AG10803 (cell line): Measurements from ENCODE around the gene BRD4.
"Not testable (repeated sequence)": the region's sequence is repeated elsewhere in the genome, so short reads cannot be mapped to it uniquely, and the experiment has no call there.

Experiments
- DNase-seq: peaks from one replicate; pipeline ENCODE4 v3.0.0; 2010; ENCODE audit warnings: low read depth
- H3K4me3 ChIP-seq: 2 replicates; pipeline ENCODE4 v1.5.1; 2011; ENCODE audit warnings: mild to moderate bottlenecking, low read length, control low read depth
- TF ChIP-seq, protein P1 (sequence below): conservative IDR thresholded peaks from 2 replicates; pipeline ENCODE4 v1.5.1; 2011; ENCODE audit warnings: mild to moderate bottlenecking, low read length, control low read depth, inconsistent platforms

Gene BRD4

DNA sequence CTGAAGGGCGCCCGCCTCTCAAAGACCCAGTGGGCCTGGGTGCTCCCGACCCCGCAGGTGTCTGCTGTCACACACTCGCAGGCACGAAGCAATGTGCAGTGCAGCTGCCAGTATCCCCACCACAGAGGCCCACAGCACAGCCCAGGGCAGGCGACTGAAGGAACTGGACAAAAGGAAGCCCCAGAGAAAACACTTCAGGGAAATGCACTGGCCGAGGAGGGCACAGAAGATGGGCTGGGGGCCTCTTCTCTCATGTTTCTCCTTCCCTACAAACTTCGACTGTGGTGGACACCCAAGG is 37.2 kb upstream of the BRD4 start:
- no peak for DNase-seq
- no peak overlapping the region for H3K4me3 ChIP-seq
- TF ChIP-seq, protein P1, sequence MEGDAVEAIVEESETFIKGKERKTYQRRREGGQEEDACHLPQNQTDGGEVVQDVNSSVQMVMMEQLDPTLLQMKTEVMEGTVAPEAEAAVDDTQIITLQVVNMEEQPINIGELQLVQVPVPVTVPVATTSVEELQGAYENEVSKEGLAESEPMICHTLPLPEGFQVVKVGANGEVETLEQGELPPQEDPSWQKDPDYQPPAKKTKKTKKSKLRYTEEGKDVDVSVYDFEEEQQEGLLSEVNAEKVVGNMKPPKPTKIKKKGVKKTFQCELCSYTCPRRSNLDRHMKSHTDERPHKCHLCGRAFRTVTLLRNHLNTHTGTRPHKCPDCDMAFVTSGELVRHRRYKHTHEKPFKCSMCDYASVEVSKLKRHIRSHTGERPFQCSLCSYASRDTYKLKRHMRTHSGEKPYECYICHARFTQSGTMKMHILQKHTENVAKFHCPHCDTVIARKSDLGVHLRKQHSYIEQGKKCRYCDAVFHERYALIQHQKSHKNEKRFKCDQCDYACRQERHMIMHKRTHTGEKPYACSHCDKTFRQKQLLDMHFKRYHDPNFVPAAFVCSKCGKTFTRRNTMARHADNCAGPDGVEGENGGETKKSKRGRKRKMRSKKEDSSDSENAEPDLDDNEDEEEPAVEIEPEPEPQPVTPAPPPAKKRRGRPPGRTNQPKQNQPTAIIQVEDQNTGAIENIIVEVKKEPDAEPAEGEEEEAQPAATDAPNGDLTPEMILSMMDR: no peak

DNA sequence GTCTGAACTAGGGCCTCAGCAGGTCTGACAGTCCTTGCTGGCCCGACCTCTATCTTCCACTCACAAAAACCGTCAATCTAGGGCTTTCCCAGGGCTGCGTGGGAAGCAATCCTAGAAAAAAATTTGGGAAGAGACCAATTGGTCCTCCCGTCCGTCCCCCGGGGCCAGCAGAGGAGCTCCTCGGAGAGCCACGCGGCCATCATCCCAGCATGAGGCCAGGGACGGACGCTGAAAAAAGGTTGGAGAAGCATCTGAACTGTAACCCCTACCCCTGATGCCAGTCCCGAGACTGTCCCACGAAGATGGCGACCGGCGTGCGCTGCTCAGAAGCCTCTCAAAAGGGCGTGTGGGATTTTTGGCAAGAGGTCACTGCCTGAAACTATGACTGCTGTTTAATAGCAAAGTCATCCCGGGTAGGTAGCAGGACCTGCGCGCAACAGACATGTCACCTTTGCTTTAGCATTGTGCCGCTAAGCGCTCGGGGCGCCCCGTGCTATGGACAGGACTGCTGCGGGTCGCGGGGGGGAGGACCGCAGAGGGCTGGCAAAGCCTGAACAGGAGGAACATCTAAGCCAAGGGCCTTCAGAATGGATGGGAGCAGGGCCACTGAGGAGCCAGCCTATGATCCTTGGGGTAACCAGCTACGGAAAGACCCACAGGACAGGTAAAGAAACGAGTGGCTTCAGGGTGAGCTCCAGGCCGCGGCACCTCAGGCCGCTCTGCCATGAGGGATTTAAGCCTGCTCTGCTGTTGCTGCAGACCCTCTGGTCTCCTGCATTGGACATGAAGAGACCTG is 36.7 kb upstream of the BRD4 start:
- no peak for DNase-seq
- no peak overlapping the region for H3K4me3 ChIP-seq
- TF ChIP-seq, protein P1: no peak

DNA sequence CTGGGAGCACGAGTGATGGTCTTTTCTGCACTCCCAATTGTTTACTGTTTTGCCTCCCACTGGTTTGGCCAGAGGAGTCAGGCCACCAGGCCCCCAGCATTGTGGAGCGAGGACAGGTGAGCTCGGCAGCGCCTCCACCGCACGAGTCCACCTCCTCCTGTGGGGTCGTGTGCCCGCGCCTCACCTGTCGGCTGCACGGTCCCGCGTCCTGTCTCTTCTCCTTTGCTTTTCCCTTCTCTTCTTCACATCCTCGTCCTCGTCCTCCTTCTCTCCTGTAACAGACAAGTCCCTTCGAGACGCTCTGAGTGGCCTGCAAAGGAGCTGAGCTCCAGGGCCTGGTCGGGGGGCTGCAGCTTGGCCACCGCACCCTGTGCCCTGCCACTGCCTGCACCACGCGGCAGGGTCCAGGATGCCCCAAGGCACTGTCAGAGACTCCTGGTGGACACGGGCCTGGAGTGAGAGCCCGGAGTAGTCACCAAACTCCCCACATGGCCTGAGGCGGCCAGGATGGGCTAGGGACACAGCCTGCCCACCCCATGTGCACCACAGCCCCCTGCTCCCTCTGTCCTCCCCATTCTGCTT is 35.8 kb upstream of the BRD4 start:
- DNase-seq: no peak
- TF ChIP-seq, protein P1: no peak
- H3K4me3 ChIP-seq: no peak overlapping the region

DNA sequence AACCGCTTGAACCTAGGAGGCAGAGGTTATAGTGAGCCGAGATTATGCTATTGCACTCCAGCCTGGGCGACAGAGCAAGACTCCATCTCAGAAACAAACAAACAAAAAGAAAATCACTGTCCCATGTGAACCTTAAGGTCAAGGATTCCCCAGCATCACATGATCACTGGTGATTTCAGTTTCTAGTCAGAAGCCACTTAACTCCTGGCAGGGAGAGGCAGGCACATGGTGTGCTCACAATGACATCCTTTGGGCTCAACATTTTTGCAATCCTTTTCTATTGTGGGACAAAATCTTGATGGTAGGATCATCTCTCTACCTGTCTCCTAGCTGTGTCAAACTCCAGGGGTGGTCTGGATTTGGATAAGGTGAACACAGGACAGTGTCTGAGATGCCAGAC is 35.1 kb upstream of the BRD4 start:
- H3K4me3 ChIP-seq: no peak overlapping the region
- TF ChIP-seq, protein P1: no peak
- DNase-seq: no peak

DNA sequence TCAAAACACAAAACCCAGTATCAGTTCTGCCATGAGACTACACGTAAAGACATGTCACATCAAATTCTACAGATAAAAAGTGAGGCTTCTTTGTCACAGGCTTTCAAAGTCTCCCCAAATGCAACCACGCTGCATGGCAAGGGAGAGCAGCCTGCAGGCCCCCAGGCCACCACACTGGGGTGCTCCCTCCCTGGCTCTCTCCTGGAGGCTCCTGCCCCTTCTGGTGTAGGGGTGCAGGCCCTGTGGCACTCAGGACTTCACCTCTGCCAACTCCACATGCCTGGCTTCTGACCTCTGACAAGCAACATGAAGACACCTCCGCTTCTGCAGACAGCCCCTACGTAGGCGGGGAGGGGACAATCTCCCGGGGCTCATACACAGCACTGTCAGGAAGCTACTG is 32.9 kb upstream of the BRD4 start:
- no peak for DNase-seq

DNA sequence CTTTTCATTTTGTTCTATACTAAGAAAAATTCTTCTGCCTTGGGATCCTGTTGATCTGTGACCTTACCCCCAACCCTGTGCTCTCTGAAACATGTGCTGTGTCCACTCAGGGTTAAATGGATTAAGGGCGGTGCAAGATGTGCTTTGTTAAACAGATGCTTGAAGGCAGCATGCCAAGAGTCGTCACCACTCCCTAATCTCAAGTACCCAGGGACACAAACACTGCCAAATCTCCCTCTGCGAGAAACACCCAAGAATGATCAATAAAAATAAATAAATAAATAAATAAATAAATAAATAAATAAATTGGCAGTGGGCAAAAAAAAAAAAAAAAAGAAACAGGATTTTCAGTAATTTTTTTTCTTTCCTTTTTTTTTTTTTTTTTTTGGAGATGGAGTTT is 31.5 kb upstream of the BRD4 start:
- peak; percentile 34 for DNase-seq
- H3K4me3 ChIP-seq: not testable (repeated sequence)

More for the DNA sequence above, 32.9 kb upstream of the BRD4 start:
- TF ChIP-seq, protein P1: no peak
- no peak overlapping the region for H3K4me3 ChIP-seq

DNA sequence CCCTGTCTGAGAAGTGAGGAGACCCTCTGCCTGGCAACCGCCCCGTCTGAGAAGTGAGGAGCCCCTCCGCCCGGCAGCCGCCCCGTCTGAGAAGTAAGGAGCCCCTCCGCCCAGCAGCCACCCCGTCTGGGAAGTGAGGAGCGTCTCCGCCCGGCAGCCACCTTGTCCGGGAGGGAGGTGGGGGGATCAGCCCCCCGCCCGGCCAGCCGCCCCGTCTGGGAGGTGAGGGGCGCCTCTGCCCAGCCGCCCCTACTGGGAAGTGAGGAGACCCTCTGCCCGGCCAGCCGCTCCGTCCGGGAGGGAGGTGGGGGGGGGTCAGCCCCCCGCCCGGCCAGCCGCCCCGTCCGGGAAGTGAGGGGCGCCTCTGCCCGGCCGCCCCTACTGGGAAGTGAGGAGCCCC is 30.7 kb upstream of the BRD4 start:
- not testable (repeated sequence) for DNase-seq, H3K4me3 ChIP-seq

DNA sequence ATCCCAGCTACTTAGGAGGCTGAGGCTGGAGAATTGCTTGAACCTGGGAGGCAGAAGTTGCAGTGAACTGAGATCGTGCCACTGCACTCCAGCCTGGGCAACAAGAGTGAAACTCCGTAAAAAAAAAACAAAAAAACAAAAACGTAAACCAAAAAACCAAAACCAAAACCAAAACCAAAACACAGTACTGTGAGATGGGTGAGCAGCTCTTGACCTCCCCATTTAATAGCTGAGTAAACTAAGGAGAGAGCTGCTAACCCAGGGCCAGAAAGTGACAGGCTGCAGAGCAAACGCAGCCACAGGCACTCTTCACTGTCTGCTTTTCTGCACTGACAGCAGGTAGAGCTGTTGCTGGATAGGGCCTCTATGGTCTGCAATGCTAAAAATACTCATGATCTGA is 27.7 kb upstream of the BRD4 start:
- H3K4me3 ChIP-seq, DNase-seq: not testable (repeated sequence)

DNA sequence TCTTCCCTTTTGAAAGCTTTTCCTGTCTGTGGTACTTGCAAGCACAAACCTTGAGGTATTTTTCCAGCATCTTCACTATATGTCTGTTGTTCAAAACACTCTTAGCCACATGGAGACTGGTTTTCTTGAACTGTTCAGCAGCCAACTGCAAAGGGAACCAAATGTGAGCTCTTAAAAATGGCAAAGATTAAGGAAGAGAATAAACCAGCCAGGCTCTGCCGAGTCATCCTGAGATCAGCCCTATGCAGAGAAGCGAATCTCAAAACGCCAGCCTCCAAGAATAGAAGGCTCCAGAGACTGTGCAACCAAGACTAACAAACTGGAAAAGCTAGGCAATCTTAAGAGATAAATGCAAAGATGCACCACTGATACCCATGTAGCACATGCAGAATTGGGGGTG is 26.6 kb upstream of the BRD4 start:
- TF ChIP-seq, protein P1: no peak
- DNase-seq: no peak
- no peak overlapping the region for H3K4me3 ChIP-seq
